ENCODE results near the gene RALGAPB.
"Not testable (repeated sequence)": the region's sequence is repeated elsewhere in the genome, so short reads cannot be mapped to it uniquely, and the experiment has no call there.

RALGAPB gene

GRCh38 chr20:38581013-38581412 is 108.4 kb downstream of the RALGAPB start, which contains the start of gene ADIG:
Gene ADIG (plus strand): TSS chr20:38581197. CDS start chr20:38581251, 54 bp downstream.
- FAIRE-seq, result no peak
- no peak for DNase-seq (ENCODE audit: insufficient read length, low spot score)

- DNase-seq (ENCODE audit: insufficient read length, low spot score) (no peak), FAIRE-seq (no peak)
These were observed 109.3 kb downstream of the RALGAPB start for GRCh38 chr20:38581830-38582358.

GRCh38 chr20:38583306-38583705 is 110.7 kb downstream of the RALGAPB start:
- DNase-seq (ENCODE audit: insufficient read length, low spot score) (no peak), FAIRE-seq (no peak)

- FAIRE-seq (no peak), DNase-seq (ENCODE audit: insufficient read length, low spot score) (no peak)
These were observed 111.6 kb downstream of the RALGAPB start for GRCh38 chr20:38584099-38584763.

GRCh38 chr20:38585404-38586180 is 112.9 kb downstream of the RALGAPB start:
- FAIRE-seq, result no peak
- DNase-seq (ENCODE audit: insufficient read length, low spot score), result no peak

GRCh38 chr20:38586181-38586525 is 113.5 kb downstream of the RALGAPB start:
- no peak for FAIRE-seq
- no peak for DNase-seq (ENCODE audit: insufficient read length, low spot score)

GRCh38 chr20:38588303-38588702 is 115.7 kb downstream of the RALGAPB start:
- no peak for FAIRE-seq

GRCh38 chr20:38589351-38589750 is 116.7 kb downstream of the RALGAPB start:
- DNase-seq (ENCODE audit: insufficient read length, low spot score), result no peak
- FAIRE-seq, result no peak

More at GRCh38 chr20:38588303-38588702, 115.7 kb downstream of the RALGAPB start:
- DNase-seq (ENCODE audit: insufficient read length, low spot score), result no peak

- no peak for DNase-seq (ENCODE audit: insufficient read length, low spot score)
- FAIRE-seq, result no peak
These were observed 117.5 kb downstream of the RALGAPB start for GRCh38 chr20:38589967-38590675.

- FAIRE-seq (no peak), DNase-seq (ENCODE audit: insufficient read length, low spot score) (no peak)
These were observed 118.2 kb downstream of the RALGAPB start for GRCh38 chr20:38590676-38591473.

GRCh38 chr20:38591474-38592410 is 119.1 kb downstream of the RALGAPB start:
- DNase-seq (ENCODE audit: insufficient read length, low spot score) (no peak), FAIRE-seq (no peak)

GRCh38 chr20:38592411-38592790 is 119.8 kb downstream of the RALGAPB start:
- not testable (repeated sequence) for DNase-seq (ENCODE audit: insufficient read length, low spot score); FAIRE-seq

- FAIRE-seq; DNase-seq (ENCODE audit: insufficient read length, low spot score): not testable (repeated sequence)
These were observed 121.6 kb downstream of the RALGAPB start for GRCh38 chr20:38594281-38594680.

GRCh38 chr20:38595886-38596285 is 123.2 kb downstream of the RALGAPB start:
- not testable (repeated sequence) for DNase-seq (ENCODE audit: insufficient read length, low spot score); FAIRE-seq

- no peak for DNase-seq (ENCODE audit: insufficient read length, low spot score)
- FAIRE-seq, result no peak
These were observed 126.8 kb downstream of the RALGAPB start for GRCh38 chr20:38599410-38599882.

GRCh38 chr20:38600057-38600456 is 127.4 kb downstream of the RALGAPB start:
- FAIRE-seq, result no peak
- no peak for DNase-seq (ENCODE audit: insufficient read length, low spot score)

- FAIRE-seq (no peak), DNase-seq (ENCODE audit: insufficient read length, low spot score) (peak; percentile 38)
These were observed 128.9 kb downstream of the RALGAPB start, which contains the start of gene ARHGAP40 for GRCh38 chr20:38601216-38602184. Gene ARHGAP40 (plus strand): TSS chr20:38601809.

- DNase-seq (ENCODE audit: insufficient read length, low spot score), result no peak
- FAIRE-seq, result no peak
These were observed 129.5 kb downstream of the RALGAPB start for GRCh38 chr20:38602185-38602581.
